C4-2B (cell line): ENCODE results near the gene FGF23.

ENCODE experiments used
- H3K27ac ChIP-seq: fragments of 450-650 bp; 2 replicates; pipeline ENCODE4 v1.5.1; 2017
- ZFX ChIP-seq: fragments of 450-650 bp; IDR thresholded peaks from 2 replicates; pipeline ENCODE4 v1.6.1; 2017
- TF ChIP-seq, protein P1 (sequence below): fragments of 450-650 bp; conservative IDR thresholded peaks from 2 replicates; pipeline ENCODE4 v1.5.1; 2017; ENCODE audit warnings: mild to moderate bottlenecking

The FGF23 gene

DNA sequence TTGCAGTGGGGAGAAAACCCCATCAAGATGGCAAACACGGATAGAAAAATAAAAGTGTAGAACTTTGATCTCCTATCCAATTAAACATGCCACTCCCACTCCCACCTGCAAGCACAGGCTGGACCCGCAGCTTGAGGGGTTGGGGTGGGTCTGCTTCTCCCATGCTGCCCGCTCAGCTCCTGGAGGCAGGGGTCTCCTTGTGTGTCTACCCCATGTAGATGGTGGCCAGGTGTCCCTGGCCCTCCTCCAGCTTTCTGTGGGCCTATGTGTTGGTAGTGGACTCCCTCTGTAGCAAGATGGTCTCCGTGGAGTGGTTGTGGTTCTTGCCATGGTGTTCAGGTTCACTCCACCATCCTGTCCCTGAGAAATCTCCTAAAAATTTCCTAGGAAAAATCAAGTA is 23.5 kb upstream of the FGF23 start:
- TF ChIP-seq ZFX: no peak
- TF ChIP-seq, protein P1, sequence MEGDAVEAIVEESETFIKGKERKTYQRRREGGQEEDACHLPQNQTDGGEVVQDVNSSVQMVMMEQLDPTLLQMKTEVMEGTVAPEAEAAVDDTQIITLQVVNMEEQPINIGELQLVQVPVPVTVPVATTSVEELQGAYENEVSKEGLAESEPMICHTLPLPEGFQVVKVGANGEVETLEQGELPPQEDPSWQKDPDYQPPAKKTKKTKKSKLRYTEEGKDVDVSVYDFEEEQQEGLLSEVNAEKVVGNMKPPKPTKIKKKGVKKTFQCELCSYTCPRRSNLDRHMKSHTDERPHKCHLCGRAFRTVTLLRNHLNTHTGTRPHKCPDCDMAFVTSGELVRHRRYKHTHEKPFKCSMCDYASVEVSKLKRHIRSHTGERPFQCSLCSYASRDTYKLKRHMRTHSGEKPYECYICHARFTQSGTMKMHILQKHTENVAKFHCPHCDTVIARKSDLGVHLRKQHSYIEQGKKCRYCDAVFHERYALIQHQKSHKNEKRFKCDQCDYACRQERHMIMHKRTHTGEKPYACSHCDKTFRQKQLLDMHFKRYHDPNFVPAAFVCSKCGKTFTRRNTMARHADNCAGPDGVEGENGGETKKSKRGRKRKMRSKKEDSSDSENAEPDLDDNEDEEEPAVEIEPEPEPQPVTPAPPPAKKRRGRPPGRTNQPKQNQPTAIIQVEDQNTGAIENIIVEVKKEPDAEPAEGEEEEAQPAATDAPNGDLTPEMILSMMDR: no peak
- H3K27ac ChIP-seq: no peak overlapping the region

DNA sequence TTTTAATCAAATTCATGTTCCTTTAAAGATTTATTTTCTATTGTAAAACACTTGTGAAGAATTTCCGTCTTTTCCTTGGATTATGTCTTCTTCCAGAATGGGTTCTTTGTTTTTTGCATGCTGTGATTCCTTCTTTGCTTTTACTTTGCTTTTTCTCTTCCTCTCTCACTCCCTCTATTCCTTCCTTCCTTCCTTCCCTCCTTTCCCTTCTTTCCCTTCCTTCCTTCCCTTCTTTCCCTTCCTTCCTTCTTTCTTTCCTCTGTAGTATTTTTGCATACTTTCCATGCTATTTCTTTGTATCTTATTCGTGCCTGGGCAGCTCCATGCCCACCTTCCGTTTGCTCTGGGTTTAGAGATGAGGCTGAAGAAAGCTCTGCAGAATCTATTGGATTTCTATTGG is 21.6 kb upstream of the FGF23 start:
- TF ChIP-seq ZFX: no peak
- TF ChIP-seq, protein P1: no peak
- H3K27ac ChIP-seq: no peak overlapping the region

DNA sequence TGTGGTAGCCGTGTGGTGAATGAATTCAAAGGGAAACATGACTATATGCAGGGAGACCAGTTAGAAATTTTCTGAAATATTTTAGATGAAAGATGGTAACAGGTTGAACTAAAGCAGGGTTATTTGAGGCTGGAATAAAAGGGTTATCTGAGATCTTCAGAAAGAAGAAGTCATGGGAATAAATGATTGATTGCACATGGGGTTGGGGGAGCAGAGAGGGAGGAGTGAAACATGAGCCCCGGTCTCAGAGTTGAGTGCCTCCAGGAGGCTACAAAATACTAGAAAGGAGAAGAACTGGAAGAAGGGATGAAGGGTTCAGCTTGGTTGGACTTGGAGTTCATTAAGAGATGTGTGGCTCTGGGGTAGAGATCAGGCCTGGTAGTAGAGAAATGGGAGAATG is 16.3 kb upstream of the FGF23 start:
- no peak overlapping the region for H3K27ac ChIP-seq
- no peak for TF ChIP-seq ZFX
- TF ChIP-seq, protein P1: no peak

DNA sequence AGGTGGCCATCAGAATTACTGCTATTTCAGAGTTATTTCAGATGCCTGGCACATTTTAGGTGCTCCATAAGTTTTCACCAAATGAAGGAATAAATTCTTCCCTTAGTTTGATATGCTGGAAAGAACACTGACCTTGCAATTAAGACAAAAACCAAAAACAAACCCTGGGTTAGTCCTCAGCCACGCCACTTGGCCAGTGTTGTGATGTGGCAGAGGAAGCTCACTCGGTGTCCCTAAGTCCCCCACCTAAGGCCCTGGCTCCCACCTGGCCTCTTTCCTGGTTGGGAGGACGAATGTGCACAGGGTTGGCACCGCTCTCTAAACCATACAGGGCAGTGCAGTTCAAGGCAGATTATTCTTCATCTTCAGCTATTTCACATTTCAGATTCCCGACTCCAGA is 13.7 kb upstream of the FGF23 start:
- TF ChIP-seq, protein P1: no peak
- TF ChIP-seq ZFX: no peak
- no peak overlapping the region for H3K27ac ChIP-seq

DNA sequence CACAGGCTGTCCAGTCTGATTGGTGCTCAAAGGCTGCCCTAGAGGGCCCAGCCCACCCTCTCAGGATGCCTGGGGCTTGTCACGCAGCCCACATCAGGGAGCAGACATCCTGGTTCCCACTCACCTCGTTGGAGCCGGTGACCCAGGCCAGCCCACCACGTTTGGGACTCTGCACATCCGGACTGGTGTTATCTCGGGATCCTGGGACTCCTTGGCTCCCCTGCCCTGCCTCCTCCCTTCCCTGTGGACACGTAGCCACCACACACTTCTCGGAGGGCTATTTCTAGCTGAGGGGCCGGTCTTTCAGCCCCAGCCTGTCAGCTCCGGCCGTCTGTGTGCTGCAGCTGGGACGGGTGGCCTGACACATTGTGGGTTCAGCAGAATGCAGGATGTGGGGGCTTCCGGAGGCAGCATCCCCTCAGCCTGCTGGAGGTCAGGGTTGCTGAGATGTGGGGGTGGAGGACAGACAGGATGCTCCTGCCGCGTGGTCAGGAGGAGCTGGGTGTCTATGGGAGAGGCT is 12.8 kb upstream of the FGF23 start:
- TF ChIP-seq, protein P1: no peak
- TF ChIP-seq ZFX: no peak
- H3K27ac ChIP-seq: no peak overlapping the region

DNA sequence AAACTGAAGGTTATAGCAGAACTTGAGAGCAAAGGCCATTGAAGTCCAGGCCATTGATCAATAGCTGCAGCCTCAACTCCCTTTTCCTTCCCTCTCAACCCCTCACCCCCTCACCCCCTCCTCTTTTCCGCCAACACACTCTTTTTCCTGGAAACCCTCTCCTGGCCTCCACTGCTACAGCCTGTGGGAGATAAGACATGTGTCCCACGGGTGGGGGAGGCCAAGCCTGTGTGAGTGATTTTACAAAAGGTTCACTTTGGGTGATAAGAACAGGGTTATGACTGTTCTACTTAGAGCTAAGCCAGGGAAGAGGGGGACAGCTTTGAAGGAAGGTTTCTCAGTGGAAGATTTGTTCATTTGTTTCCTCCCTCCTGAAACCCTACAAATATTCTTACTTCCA is 9.2 kb upstream of the FGF23 start:
- TF ChIP-seq, protein P1: no peak
- no peak for TF ChIP-seq ZFX
- H3K27ac ChIP-seq: no peak overlapping the region

DNA sequence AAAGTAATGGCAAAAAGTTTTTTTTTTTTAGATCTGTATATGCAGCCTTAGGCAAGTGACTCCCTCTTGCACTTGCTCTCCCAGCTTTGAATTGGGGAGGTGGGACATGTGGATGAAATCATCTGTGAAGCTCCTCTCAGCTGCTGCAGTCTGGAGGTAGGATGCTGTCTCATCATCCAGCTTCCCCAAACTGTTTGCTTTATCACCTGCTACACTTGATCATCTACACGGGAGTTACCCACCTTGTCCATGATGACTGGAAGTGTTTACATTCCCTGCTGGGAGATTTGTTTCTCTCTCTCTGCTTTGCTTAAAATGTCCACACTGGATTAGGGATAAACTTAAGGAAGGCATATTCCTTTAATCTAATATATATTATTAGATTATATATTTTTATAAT is 8.5 kb upstream of the FGF23 start:
- H3K27ac ChIP-seq: no peak overlapping the region
- TF ChIP-seq ZFX: no peak
- TF ChIP-seq, protein P1: no peak
